Measurements from ENCODE around the gene OLFM1. TPM values are rescaled to one million over a fixed set of nuclear protein-coding genes. Genes with fewer than 3 reads are reported as not detected.

Gene OLFM1
- polyA plus RNA-seq, 4 donors, result 1.4 to 36.5 (median 3.2) TPM; not detected in 1

DNA sequence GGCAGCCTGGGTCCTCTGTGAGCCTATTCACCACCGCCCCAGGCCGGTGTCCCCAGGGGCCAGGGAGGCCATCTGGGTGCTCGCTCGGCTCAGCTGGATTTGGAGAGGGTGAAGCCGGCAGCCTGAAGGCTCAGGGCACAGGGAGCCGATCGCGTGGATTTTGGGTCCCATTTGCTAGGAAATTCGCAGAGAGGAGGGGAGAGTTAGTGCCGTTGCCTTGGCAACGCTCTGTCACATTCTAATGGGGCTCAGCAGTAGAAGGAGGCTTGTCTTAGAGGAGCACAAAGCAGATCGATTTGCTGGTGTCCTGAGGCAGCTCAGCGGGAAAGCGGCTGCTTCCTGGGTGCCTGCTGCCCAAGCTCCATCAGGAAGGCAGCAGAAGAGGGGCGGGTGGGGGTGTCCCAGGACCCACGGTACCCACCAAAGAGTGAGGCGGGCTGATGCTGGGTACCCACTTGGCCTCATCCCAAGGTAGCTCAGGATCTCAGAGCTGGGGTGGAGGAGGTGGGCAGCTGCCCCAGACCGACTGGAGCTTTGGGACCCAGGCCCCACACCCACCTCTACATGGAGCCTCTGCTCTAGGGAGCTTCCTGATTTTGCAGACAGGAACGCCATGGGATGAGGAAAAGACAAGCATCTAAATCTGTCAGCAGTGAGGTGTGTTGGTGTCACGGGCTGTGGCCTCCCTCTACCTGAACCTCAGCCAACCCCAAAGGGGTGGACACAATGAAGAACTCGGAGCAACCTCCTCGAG, 17.1 kb upstream of the OLFM1 start:
- Histone ChIP-seq H3K9me3 (ENCODE audit: control insufficient read depth in 2 of 2, insufficient read depth in 1 of 2, low read depth in 1 of 2, low read length in 1 of 2) (no peaks in the 10 kb centered on the region), H3K36me3 (ENCODE audit: control insufficient read depth in 3 of 3, insufficient read depth in 2 of 3, low read depth in 1 of 3, low read length in 3 of 3) (no peaks in the 10 kb centered on the region), H3K4me3 (ENCODE audit: low read depth in 1 of 3, low read length in 3 of 3) (no peak overlapping the region), H3K27ac (ENCODE audit: low read depth in 1 of 3, low read length in 2 of 3) (no peak overlapping the region), H3K27me3 (ENCODE audit: control insufficient read depth in 3 of 3, insufficient read depth in 3 of 3, low read length in 3 of 3) (peaks cover 2 to 5% (median 5%) of the 10 kb centered on the region in 3 donors), H3K4me1 (ENCODE audit: control insufficient read depth in 3 of 3, insufficient read depth in 2 of 3, low read depth in 1 of 3, low read length in 2 of 3) (no peaks in the 10 kb centered on the region)
- no peak for FAIRE-seq
- 40 to 59% (median 51%) methylated on average over 22 of the region's 22 CpGs for WGBS, 3 donors
- DNase-seq, result no peak

DNA sequence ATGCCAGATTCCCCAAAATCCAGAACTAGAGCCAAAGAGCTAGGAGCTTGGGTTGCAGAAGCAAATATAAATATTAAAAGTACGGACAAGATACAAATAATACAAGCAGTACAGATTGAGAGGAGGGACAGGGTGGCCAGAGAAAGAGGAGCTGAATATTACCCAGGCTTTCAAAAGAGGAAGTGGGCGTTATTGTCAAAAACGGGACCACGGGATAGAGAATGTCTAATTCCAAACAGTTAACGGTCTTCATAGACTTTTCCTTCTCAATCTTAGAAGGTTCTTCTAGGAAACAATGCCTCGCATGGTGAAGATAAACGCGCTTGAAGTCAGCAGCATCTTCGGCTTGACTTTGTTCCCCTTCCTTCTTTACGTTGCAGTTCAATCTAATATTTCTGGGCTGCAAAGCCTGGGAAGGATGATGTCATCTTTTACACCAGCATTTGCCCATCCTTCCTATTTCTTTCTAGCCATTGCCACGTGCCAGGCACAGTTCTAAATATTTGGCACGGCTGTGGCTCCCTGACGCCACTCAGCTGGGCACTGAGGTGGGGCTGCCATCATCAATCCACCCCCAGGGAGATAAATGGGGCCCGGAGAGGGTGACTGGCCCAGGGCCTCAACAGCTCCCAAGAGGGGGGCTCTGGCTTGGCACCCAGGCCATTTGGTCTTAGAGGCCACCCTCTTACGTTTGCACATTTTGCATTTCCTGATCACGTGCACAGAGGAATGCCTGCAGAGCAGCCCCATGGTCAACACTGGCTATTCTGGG, 16.3 kb upstream of the OLFM1 start:
- no peak for FAIRE-seq
- no peaks in the 10 kb centered on the region for H3K36me3 ChIP-seq (ENCODE audit: control insufficient read depth in 3 of 3, insufficient read depth in 2 of 3, low read depth in 1 of 3, low read length in 3 of 3)
- H3K27ac ChIP-seq (ENCODE audit: low read depth in 1 of 3, low read length in 2 of 3), result no peak overlapping the region
- H3K27me3 ChIP-seq (ENCODE audit: control insufficient read depth in 3 of 3, insufficient read depth in 3 of 3, low read length in 3 of 3), result peaks cover 5 to 8% (median 7%) of the 10 kb centered on the region in 3 donors
- H3K4me3 ChIP-seq (ENCODE audit: low read depth in 1 of 3, low read length in 3 of 3), result no peak overlapping the region
- WGBS, 3 donors, result 64 to 70% (median 64%) methylated on average over 16 of the region's 16 CpGs
- H3K9me3 ChIP-seq (ENCODE audit: control insufficient read depth in 2 of 2, insufficient read depth in 1 of 2, low read depth in 1 of 2, low read length in 1 of 2), result no peaks in the 10 kb centered on the region
- no peaks in the 10 kb centered on the region for H3K4me1 ChIP-seq (ENCODE audit: control insufficient read depth in 3 of 3, insufficient read depth in 2 of 3, low read depth in 1 of 3, low read length in 2 of 3)
- DNase-seq, result no peak

DNA sequence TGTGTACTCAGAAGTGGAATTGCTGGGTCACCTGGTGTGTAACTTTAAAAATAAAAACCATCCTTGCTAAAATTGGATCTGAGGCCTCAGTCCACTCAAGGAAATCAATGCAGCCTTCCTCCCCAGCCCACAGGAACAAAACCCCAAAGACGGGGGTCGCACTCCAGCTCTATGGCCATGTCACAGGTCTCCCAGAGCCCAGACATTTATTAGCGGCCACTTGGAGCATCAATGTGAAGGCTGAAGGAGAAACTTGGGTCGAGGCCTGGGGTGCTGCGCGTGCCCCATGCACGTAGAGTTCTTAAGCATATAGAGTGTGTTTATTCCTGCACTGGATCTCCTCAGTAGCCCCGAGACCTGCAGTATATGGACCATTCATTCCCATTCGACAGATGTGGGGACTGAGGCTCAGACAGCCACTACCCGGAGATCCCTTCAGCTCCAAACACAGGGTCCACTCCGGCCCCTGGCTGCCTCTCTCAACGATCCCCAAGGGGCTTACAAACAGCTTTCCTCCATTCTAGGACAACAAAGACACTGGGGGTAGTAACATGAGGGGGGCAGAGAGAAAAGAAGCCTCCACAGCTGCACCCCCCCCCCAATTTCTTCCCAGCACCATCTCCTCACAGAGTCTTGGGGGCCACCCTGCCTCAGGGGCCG, 14.3 kb upstream of the OLFM1 start:
- peaks cover 7 to 18% (median 9%) of the 10 kb centered on the region in 3 donors for H3K27me3 ChIP-seq (ENCODE audit: control insufficient read depth in 3 of 3, insufficient read depth in 3 of 3, low read length in 3 of 3)
- 75 to 85% (median 82%) methylated on average over 13 of the region's 13 CpGs for WGBS, 3 donors
- H3K27ac ChIP-seq (ENCODE audit: low read depth in 1 of 3, low read length in 2 of 3), result no peak overlapping the region
- FAIRE-seq, result no peak
- H3K4me3 ChIP-seq (ENCODE audit: low read depth in 1 of 3, low read length in 3 of 3), result no peak overlapping the region
- H3K4me1 ChIP-seq (ENCODE audit: control insufficient read depth in 3 of 3, insufficient read depth in 2 of 3, low read depth in 1 of 3, low read length in 2 of 3), result no peaks in the 10 kb centered on the region
- no peaks in the 10 kb centered on the region for H3K36me3 ChIP-seq (ENCODE audit: control insufficient read depth in 3 of 3, insufficient read depth in 2 of 3, low read depth in 1 of 3, low read length in 3 of 3)
- DNase-seq, result no peak
- H3K9me3 ChIP-seq (ENCODE audit: control insufficient read depth in 2 of 2, insufficient read depth in 1 of 2, low read depth in 1 of 2, low read length in 1 of 2), result no peaks in the 10 kb centered on the region

DNA sequence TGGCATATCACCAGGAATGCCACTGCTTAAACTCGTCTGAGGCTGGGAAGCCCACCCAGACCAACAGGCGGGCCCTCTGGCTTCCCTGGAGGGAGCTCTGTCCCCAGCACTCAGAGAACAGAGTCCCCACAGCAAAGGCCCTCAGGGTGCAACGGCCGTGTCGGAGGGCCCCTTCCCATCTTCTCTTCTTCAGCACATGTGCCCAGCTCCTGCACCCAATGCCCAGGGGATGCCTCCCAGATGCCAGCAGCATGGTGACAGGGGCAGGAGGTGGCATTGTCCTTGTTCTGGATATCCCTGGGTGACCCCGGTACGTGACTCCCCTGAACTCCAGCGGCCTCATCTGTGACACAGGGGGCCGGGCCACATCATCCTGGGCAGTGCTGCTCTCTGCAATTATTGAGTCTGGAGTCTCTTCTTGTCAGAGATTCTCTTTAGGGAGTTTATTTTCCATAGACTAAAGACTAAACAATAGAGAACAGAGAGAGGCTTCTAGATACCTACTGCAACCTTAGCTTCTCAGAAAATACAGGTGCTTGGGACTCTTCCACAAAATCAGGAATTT, 13.6 kb upstream of the OLFM1 start:
- H3K9me3 ChIP-seq (ENCODE audit: control insufficient read depth in 2 of 2, insufficient read depth in 1 of 2, low read depth in 1 of 2, low read length in 1 of 2), result no peaks in the 10 kb centered on the region
- H3K4me1 ChIP-seq (ENCODE audit: control insufficient read depth in 3 of 3, insufficient read depth in 2 of 3, low read depth in 1 of 3, low read length in 2 of 3), result no peaks in the 10 kb centered on the region
- H3K27ac ChIP-seq (ENCODE audit: low read depth in 1 of 3, low read length in 2 of 3), result no peak overlapping the region
- no peaks in the 10 kb centered on the region for H3K36me3 ChIP-seq (ENCODE audit: control insufficient read depth in 3 of 3, insufficient read depth in 2 of 3, low read depth in 1 of 3, low read length in 3 of 3)
- H3K27me3 ChIP-seq (ENCODE audit: control insufficient read depth in 3 of 3, insufficient read depth in 3 of 3, low read length in 3 of 3), result peaks cover 7 to 18% (median 9%) of the 10 kb centered on the region in 3 donors
- FAIRE-seq, result no peak
- no peak overlapping the region for H3K4me3 ChIP-seq (ENCODE audit: low read depth in 1 of 3, low read length in 3 of 3)
- no peak for DNase-seq
- WGBS, 3 donors, result 82 to 87% (median 85%) methylated on average over 9 of the region's 9 CpGs

DNA sequence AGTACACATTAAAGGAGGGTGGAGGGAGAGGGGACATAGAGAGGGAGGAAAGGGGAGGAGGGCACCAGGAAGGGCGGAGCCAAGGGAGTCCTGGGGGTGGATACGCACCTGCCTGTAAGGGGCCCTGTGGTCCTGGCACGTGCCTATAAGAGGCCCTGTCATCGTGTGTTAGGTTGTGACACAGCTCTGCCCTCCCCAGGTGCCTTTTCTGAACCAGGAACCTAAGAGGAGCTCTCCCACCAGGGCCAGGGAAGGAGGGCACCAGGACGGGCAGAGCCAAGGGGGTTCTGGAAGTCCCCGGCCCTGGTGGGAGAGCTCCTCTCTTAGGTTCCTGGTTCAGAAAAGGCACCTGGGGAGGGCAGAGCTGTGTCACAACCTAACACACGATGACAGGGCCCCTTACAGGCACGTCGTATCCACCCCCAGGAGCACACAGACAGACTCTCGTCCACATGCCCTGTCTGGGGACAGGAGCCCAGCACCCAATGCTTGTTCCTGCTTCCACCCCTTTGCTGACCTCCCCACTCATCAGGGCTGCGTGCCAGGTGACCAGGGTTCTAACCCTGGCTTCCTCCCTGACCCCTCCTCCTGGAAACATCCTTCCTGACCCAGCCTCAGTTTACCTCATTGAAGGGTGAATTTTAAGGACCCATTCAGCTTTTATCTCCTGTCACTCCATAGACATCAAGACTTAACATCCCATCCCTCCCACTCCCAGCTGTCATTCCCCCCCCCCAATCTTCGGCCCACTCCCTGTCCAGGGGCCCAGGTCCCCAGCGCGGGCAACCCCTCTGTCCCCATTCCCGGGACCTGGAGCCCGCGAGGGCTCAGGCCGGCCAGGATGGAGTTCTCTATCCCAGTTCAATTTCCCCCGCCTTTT, 12.9 kb upstream of the OLFM1 start:
- no peak overlapping the region for H3K27ac ChIP-seq (ENCODE audit: low read depth in 1 of 3, low read length in 2 of 3)
- WGBS, 3 donors, result 46 to 51% (median 51%) methylated on average over 18 to 19 of the region's 19 CpGs
- no peak for FAIRE-seq

DNA sequence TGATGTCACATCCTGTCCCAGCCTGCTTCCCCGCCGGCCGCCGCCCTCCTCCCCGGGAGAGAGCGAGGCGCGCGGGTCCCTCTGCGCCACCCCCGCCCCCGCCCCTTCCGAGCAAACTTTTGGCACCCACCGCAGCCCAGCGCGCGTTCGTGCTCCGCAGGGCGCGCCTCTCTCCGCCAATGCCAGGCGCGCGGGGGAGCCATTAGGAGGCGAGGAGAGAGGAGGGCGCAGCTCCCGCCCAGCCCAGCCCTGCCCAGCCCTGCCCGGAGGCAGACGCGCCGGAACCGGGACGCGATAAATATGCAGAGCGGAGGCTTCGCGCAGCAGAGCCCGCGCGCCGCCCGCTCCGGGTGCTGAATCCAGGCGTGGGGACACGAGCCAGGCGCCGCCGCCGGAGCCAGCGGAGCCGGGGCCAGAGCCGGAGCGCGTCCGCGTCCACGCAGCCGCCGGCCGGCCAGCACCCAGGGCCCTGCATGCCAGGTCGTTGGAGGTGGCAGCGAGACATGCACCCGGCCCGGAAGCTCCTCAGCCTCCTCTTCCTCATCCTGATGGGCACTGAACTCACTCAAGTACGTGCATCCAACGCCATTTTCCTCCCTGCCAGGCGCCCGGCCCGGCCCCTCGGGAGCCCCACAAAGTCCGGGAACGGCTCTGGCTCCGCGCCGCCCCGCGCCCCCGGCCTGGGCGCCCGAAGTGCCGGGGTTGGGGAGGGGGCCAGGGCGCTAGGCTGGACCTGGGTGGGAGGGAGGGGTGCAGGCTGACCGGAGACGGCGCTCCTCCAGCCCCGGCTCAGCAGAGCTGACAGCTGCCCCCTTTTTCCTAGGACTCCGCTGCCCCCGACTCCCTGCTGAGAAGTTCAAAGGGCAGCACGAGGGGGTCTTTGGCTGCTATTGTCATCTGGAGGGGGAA, 12.0 kb upstream of the OLFM1 start:
- DNase-seq (peak in 1 of 2 donors; percentile 30), FAIRE-seq (no peak)
- Histone ChIP-seq H3K27ac (ENCODE audit: low read depth in 1 of 3, low read length in 2 of 3) (no peak overlapping the region), H3K4me3 (ENCODE audit: low read depth in 1 of 3, low read length in 3 of 3) (peak overlapping the region in 2 of 3 donors; percentile 2 to 18), H3K36me3 (ENCODE audit: control insufficient read depth in 3 of 3, insufficient read depth in 2 of 3, low read depth in 1 of 3, low read length in 3 of 3) (no peaks in the 10 kb centered on the region), H3K9me3 (ENCODE audit: control insufficient read depth in 2 of 2, insufficient read depth in 1 of 2, low read depth in 1 of 2, low read length in 1 of 2) (no peaks in the 10 kb centered on the region), H3K4me1 (ENCODE audit: control insufficient read depth in 3 of 3, insufficient read depth in 2 of 3, low read depth in 1 of 3, low read length in 2 of 3) (no peaks in the 10 kb centered on the region), H3K27me3 (ENCODE audit: control insufficient read depth in 3 of 3, insufficient read depth in 3 of 3, low read length in 3 of 3) (peaks cover 7 to 18% (median 7%) of the 10 kb centered on the region in 3 donors)
- 3 to 11% (median 7%) methylated on average over 53 to 90 of the region's 90 CpGs for WGBS, 3 donors

More for the DNA sequence above, 12.9 kb upstream of the OLFM1 start:
- H3K36me3 ChIP-seq (ENCODE audit: control insufficient read depth in 3 of 3, insufficient read depth in 2 of 3, low read depth in 1 of 3, low read length in 3 of 3), result no peaks in the 10 kb centered on the region
- H3K4me3 ChIP-seq (ENCODE audit: low read depth in 1 of 3, low read length in 3 of 3), result peak overlapping the region in 1 of 3 donors; percentile 18
- no peak for DNase-seq
- peaks cover 7 to 18% (median 9%) of the 10 kb centered on the region in 3 donors for H3K27me3 ChIP-seq (ENCODE audit: control insufficient read depth in 3 of 3, insufficient read depth in 3 of 3, low read length in 3 of 3)
- H3K9me3 ChIP-seq (ENCODE audit: control insufficient read depth in 2 of 2, insufficient read depth in 1 of 2, low read depth in 1 of 2, low read length in 1 of 2), result no peaks in the 10 kb centered on the region
- H3K4me1 ChIP-seq (ENCODE audit: control insufficient read depth in 3 of 3, insufficient read depth in 2 of 3, low read depth in 1 of 3, low read length in 2 of 3), result no peaks in the 10 kb centered on the region

DNA sequence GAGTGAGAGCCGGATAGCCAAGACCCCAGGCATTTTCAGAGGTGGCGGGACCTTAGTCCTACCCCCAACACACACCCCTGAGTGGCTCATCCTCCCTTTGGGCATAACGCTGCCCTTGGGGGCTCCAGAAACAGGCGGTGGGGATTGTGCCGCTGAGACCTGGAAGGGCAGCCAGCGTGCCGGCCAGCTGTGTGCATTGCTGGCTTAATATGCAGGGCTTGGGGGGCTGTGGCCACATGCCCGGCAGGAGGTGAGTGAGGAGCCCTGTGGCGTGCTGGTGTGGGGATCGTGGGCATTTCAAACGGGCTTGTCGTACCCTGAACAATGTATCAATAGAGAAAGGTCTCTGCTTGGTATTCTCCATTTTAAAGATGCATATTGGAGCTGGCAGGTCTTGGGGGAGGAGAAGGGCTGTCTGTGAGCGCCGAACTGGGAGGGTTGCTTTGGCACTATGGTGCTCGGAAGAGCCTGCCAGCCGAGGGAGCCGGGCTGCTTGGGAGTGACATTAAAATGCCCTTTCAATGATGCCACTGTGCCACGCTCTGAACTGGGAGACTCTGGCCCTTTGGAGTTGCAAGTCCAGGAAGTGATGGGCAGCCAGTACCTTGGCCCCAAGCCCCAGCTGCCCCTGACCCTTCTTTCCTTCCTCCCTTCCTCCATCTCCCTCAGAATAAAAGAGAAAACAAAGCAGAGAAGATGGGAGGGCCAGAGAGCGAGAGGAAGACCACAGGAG, 11.2 kb upstream of the OLFM1 start:
- no peaks in the 10 kb centered on the region for H3K36me3 ChIP-seq (ENCODE audit: control insufficient read depth in 3 of 3, insufficient read depth in 2 of 3, low read depth in 1 of 3, low read length in 3 of 3)
- no peak for FAIRE-seq
- no peak for DNase-seq
- H3K9me3 ChIP-seq (ENCODE audit: control insufficient read depth in 2 of 2, insufficient read depth in 1 of 2, low read depth in 1 of 2, low read length in 1 of 2), result no peaks in the 10 kb centered on the region
- H3K27ac ChIP-seq (ENCODE audit: low read depth in 1 of 3, low read length in 2 of 3), result no peak overlapping the region
- H3K4me3 ChIP-seq (ENCODE audit: low read depth in 1 of 3, low read length in 3 of 3), result no peak overlapping the region
- H3K4me1 ChIP-seq (ENCODE audit: control insufficient read depth in 3 of 3, insufficient read depth in 2 of 3, low read depth in 1 of 3, low read length in 2 of 3), result no peaks in the 10 kb centered on the region
- 26 to 36% (median 35%) methylated on average over 19 of the region's 19 CpGs for WGBS, 3 donors
- H3K27me3 ChIP-seq (ENCODE audit: control insufficient read depth in 3 of 3, insufficient read depth in 3 of 3, low read length in 3 of 3), result peaks cover 7 to 18% (median 7%) of the 10 kb centered on the region in 3 donors
